ENCODE data around the gene KIRREL3. TPM values are rescaled to one million over a fixed set of nuclear protein-coding genes. Genes with fewer than 3 reads are reported as not detected.

KIRREL3 gene
- total RNA-seq, 1 donor from 2014 or later: under 0.01 TPM

DNA sequence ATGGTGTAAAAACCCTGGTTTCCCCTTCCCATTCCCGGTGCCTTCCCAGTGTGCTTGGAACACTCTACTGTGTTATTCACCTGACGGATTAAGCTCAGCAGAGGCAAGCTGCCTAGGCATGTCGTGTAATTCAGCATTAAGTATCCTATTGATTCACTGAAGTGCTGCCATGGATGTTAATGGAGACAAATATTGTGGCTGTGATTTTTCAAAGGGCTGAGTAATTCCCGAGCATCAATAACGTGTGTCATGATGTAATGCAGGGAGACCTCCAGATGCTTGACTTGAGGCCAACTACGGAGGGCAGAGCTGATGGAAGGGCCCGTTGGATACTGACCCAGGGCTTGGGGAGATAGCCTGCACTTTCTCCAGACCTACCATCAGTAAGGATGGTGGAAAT is 376.1 kb downstream of the KIRREL3 start:
- H3K36me3 ChIP-seq (ENCODE audit: control insufficient read depth in 3 of 3, insufficient read depth in 3 of 3, low read length in 3 of 3): no peaks in the 10 kb centered on the region
- H3K9ac ChIP-seq (ENCODE audit: low read depth in 1 of 3, low read length in 3 of 3): no peak overlapping the region
- H3K27ac ChIP-seq (ENCODE audit: low read depth, low read length): no peak overlapping the region
- H3K9me3 ChIP-seq (ENCODE audit: control insufficient read depth in 3 of 3, low read length in 3 of 3): no peaks in the 10 kb centered on the region
- H3K27me3 ChIP-seq (ENCODE audit: control insufficient read depth in 3 of 3, insufficient read depth in 3 of 3, low read length in 3 of 3): peaks cover 0 to 2% (median 0%) of the 10 kb centered on the region in 3 donors
- no peaks in the 10 kb centered on the region for H3K4me1 ChIP-seq (ENCODE audit: control insufficient read depth in 3 of 3, insufficient read depth in 3 of 3, low read length in 3 of 3)
- H3K4me3 ChIP-seq (ENCODE audit: low read length in 3 of 3): no peak overlapping the region

DNA sequence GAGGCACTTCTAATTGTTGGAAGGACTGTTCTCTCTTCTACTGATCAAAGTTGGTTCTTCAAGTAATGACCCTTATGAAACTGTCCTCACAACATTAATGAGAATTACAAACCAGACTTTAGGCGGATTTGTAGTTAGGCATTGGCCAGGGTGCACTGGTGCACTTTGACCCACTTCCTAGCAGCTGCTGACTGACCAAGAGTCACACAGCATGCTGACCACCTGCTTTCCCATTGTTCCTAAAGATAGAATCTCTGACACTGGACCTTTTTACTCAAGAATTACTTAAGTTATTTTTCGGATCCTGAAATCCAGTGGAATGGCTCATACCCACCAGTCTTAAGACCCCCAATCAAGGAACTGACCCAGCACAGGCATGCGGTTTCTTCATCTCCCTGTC is 381.1 kb downstream of the KIRREL3 start:
- Histone ChIP-seq H3K4me1 (ENCODE audit: control insufficient read depth in 3 of 3, insufficient read depth in 3 of 3, low read length in 3 of 3) (no peaks in the 10 kb centered on the region), H3K9me3 (ENCODE audit: control insufficient read depth in 3 of 3, low read length in 3 of 3) (no peaks in the 10 kb centered on the region), H3K36me3 (ENCODE audit: control insufficient read depth in 3 of 3, insufficient read depth in 3 of 3, low read length in 3 of 3) (no peaks in the 10 kb centered on the region), H3K27ac (ENCODE audit: low read depth, low read length) (no peak overlapping the region), H3K9ac (ENCODE audit: low read depth in 1 of 3, low read length in 3 of 3) (no peak overlapping the region), H3K27me3 (ENCODE audit: control insufficient read depth in 3 of 3, insufficient read depth in 3 of 3, low read length in 3 of 3) (peaks cover 0 to 3% (median 0%) of the 10 kb centered on the region in 3 donors), H3K4me3 (ENCODE audit: low read length in 3 of 3) (no peak overlapping the region)

DNA sequence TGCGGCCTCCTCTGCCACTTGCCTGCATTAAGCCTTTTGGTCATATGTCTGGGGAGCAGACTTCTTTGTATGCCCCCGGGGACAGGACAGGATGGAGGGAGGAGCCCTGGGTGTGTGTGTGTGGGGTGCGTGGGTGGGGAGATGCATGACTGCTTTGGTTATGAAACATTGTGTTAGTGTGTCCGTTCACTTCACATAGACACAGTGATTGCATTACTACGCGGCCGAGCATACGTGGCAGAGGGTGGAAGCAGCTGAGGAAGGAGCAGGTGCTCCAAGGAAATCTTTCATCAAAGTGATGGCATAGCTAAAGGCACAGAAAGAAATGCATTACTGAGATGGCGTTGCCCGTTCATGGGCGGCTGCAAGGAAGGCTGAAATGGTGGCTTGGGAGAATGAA is 384.7 kb downstream of the KIRREL3 start:
- Histone ChIP-seq H3K4me1 (ENCODE audit: control insufficient read depth in 3 of 3, insufficient read depth in 3 of 3, low read length in 3 of 3) (no peaks in the 10 kb centered on the region), H3K9ac (ENCODE audit: low read depth in 1 of 3, low read length in 3 of 3) (no peak overlapping the region), H3K36me3 (ENCODE audit: control insufficient read depth in 3 of 3, insufficient read depth in 3 of 3, low read length in 3 of 3) (no peaks in the 10 kb centered on the region), H3K4me3 (ENCODE audit: low read length in 3 of 3) (no peak overlapping the region), H3K27me3 (ENCODE audit: control insufficient read depth in 3 of 3, insufficient read depth in 3 of 3, low read length in 3 of 3) (peaks cover 2 to 6% (median 3%) of the 10 kb centered on the region in 3 donors), H3K27ac (ENCODE audit: low read depth, low read length) (no peak overlapping the region), H3K9me3 (ENCODE audit: control insufficient read depth in 3 of 3, low read length in 3 of 3) (no peaks in the 10 kb centered on the region)

DNA sequence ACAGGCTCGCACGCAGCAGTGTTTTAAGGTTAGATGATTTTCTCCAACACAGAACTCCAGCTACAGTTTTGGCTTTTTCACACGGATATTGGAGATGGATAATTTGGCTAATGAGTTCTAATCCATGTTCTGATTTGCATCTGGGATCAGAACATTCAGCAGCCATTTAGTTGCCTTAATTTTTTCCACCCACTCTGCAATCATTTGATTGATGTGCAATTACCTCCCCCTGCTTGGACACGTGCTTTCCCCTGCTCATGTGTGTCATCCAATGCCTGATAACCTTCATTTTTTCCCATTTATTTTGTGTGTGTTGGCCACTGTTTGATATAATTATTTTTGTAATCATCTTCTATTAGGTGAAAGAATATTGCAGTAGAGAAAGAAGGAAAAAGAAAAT is 387.3 kb downstream of the KIRREL3 start:
- Histone ChIP-seq H3K27me3 (ENCODE audit: control insufficient read depth in 3 of 3, insufficient read depth in 3 of 3, low read length in 3 of 3) (peaks cover 2 to 11% (median 3%) of the 10 kb centered on the region in 3 donors), H3K4me3 (ENCODE audit: low read length in 3 of 3) (no peak overlapping the region), H3K9ac (ENCODE audit: low read depth in 1 of 3, low read length in 3 of 3) (no peak overlapping the region), H3K36me3 (ENCODE audit: control insufficient read depth in 3 of 3, insufficient read depth in 3 of 3, low read length in 3 of 3) (no peaks in the 10 kb centered on the region), H3K27ac (ENCODE audit: low read depth, low read length) (no peak overlapping the region), H3K4me1 (ENCODE audit: control insufficient read depth in 3 of 3, insufficient read depth in 3 of 3, low read length in 3 of 3) (no peaks in the 10 kb centered on the region), H3K9me3 (ENCODE audit: control insufficient read depth in 3 of 3, low read length in 3 of 3) (no peaks in the 10 kb centered on the region)

DNA sequence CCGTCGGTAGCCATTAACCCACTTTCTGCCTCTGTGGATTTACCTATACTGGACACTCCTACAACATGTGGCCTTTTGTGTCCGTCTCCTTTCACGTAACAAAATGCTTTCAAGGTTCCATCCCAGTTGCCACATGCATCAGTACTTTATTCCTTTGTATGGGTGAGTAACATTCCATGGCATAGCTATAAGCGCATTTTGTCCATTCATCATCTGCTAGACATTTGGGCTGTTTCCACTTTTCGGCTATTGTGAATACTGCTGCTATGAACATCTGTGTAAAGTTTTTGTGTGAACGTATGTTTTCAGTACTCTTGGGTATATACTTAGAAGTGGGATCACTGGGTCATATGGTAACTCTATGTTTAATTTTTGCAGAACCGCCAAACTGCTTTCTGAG is 387.9 kb downstream of the KIRREL3 start:
- H3K4me3 ChIP-seq (ENCODE audit: low read length in 3 of 3): no peak overlapping the region
- no peaks in the 10 kb centered on the region for H3K4me1 ChIP-seq (ENCODE audit: control insufficient read depth in 3 of 3, insufficient read depth in 3 of 3, low read length in 3 of 3)
- no peak overlapping the region for H3K27ac ChIP-seq (ENCODE audit: low read depth, low read length)
- no peak overlapping the region for H3K9ac ChIP-seq (ENCODE audit: low read depth in 1 of 3, low read length in 3 of 3)
- peaks cover 2 to 11% (median 3%) of the 10 kb centered on the region in 3 donors for H3K27me3 ChIP-seq (ENCODE audit: control insufficient read depth in 3 of 3, insufficient read depth in 3 of 3, low read length in 3 of 3)
- H3K36me3 ChIP-seq (ENCODE audit: control insufficient read depth in 3 of 3, insufficient read depth in 3 of 3, low read length in 3 of 3): no peaks in the 10 kb centered on the region
- no peaks in the 10 kb centered on the region for H3K9me3 ChIP-seq (ENCODE audit: control insufficient read depth in 3 of 3, low read length in 3 of 3)

DNA sequence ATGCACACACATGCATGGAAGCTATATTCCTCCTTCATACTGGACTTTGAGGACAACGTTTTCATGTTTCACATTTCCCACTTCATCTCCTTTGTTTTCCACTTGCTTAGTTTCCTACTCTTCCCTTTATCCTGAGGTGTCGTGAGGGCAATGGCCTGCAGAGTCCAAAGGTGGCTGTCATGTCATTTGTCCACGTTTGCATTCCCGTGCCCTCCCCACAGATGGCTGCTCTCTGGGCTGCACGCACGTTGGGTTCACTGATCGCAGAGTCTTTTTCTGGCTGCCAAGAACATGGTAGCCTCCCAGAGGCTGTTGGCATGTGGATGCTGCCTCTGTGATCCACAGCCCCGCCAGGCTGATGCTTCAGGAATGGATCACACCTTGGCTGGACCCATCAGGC is 389.1 kb downstream of the KIRREL3 start:
- Histone ChIP-seq H3K27me3 (ENCODE audit: control insufficient read depth in 3 of 3, insufficient read depth in 3 of 3, low read length in 3 of 3) (peaks cover 2 to 11% (median 11%) of the 10 kb centered on the region in 3 donors), H3K9me3 (ENCODE audit: control insufficient read depth in 3 of 3, low read length in 3 of 3) (no peaks in the 10 kb centered on the region)

DNA sequence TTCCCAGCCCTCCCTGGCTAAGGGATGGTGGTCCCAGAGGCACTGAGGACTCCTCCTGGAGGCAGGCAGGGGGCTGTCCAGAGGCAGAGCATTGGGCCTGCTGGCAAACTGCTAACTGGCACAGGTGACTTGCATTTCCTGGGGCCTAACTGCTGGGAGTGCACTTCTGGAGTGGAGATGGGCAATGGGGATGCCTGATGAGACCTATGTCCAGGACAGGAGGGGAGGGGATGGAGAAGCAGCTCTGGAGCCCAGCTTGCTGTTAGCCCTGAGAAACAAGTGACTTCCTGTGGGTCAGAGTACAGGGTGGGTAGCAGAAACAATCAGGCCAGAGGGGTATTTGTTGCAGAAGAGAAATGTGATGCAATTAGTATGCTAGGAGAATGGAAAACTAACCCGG is 391.9 kb downstream of the KIRREL3 start:
- Histone ChIP-seq H3K9me3 (ENCODE audit: control insufficient read depth in 3 of 3, low read length in 3 of 3) (no peaks in the 10 kb centered on the region), H3K36me3 (ENCODE audit: control insufficient read depth in 3 of 3, insufficient read depth in 3 of 3, low read length in 3 of 3) (no peaks in the 10 kb centered on the region), H3K4me3 (ENCODE audit: low read length in 3 of 3) (no peak overlapping the region), H3K27ac (ENCODE audit: low read depth, low read length) (no peak overlapping the region), H3K4me1 (ENCODE audit: control insufficient read depth in 3 of 3, insufficient read depth in 3 of 3, low read length in 3 of 3) (peaks cover 0 to 6% (median 0%) of the 10 kb centered on the region in 3 donors), H3K27me3 (ENCODE audit: control insufficient read depth in 3 of 3, insufficient read depth in 3 of 3, low read length in 3 of 3) (peaks cover 12 to 19% (median 19%) of the 10 kb centered on the region in 3 donors), H3K9ac (ENCODE audit: low read depth in 1 of 3, low read length in 3 of 3) (no peak overlapping the region)

More for the DNA sequence above, 389.1 kb downstream of the KIRREL3 start:
- Histone ChIP-seq H3K4me3 (ENCODE audit: low read length in 3 of 3) (no peak overlapping the region), H3K27ac (ENCODE audit: low read depth, low read length) (no peak overlapping the region), H3K9ac (ENCODE audit: low read depth in 1 of 3, low read length in 3 of 3) (no peak overlapping the region), H3K4me1 (ENCODE audit: control insufficient read depth in 3 of 3, insufficient read depth in 3 of 3, low read length in 3 of 3) (peaks cover 0 to 6% (median 0%) of the 10 kb centered on the region in 3 donors), H3K36me3 (ENCODE audit: control insufficient read depth in 3 of 3, insufficient read depth in 3 of 3, low read length in 3 of 3) (no peaks in the 10 kb centered on the region)

DNA sequence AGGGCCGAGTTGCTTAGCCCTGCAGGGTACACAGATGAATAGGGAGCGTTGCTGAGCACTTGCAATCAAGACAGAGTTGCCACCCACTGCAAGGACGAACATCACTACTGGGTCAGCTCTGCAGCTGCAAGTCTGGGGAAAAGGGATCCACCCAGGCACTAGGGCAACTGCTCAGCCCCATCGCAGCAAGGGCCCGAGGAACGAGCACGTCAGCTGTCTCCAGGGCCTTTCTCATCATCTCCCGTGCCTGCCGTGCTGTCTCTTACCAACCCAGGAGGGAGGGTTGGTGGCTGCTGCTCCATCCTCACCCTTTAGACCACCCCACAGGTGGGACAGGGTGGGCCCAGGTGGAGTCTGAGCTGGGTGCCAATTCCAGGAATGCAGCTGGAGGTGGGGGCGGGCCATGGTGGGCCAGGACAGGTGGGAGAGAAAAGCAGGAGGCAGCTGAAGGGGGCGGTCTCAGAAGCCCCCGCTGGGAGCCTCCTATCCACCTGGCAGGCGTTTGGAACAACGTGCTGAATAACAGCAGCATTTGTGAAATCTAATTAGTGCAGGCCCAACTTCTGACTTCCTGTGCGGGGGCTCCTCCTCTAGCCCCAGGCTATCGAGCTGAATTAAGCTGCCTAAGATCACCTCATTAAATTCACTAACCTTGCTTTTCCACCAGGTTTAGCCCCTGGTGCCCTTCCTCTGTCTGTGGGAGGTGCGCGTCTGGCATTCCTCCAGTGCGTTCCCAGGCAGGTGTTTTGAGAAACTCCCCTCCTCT is 392.6 kb downstream of the KIRREL3 start:
- H3K9me3 ChIP-seq (ENCODE audit: control insufficient read depth in 3 of 3, low read length in 3 of 3): no peaks in the 10 kb centered on the region
- peaks cover 12 to 21% (median 19%) of the 10 kb centered on the region in 3 donors for H3K27me3 ChIP-seq (ENCODE audit: control insufficient read depth in 3 of 3, insufficient read depth in 3 of 3, low read length in 3 of 3)
- H3K27ac ChIP-seq (ENCODE audit: low read depth, low read length): no peak overlapping the region
- no peak overlapping the region for H3K4me3 ChIP-seq (ENCODE audit: low read length in 3 of 3)
- H3K9ac ChIP-seq (ENCODE audit: low read depth in 1 of 3, low read length in 3 of 3): no peak overlapping the region
- peaks cover 0 to 6% (median 0%) of the 10 kb centered on the region in 3 donors for H3K4me1 ChIP-seq (ENCODE audit: control insufficient read depth in 3 of 3, insufficient read depth in 3 of 3, low read length in 3 of 3)
- H3K36me3 ChIP-seq (ENCODE audit: control insufficient read depth in 3 of 3, insufficient read depth in 3 of 3, low read length in 3 of 3): no peaks in the 10 kb centered on the region

DNA sequence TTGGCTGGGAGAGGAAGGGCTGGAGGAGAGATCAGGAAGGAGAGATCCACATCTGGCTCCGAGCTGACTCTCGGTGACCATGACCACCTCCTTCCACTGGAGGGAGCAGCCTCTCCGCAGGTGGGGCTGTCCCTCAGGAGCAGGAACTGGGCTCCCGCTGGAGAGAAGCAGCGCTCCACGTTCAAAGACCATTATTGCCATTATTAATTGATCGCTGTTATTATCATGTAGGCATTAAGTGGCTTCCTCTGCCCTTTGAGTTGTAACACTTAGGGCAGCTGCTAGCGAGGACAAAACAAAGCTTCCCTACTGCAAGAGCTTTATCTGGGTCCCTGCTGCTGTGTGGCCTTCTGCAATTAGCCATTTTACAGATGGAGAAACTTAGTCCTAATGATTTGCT is 393.2 kb downstream of the KIRREL3 start:
- H3K4me3 ChIP-seq (ENCODE audit: low read length in 3 of 3): no peak overlapping the region
- H3K27me3 ChIP-seq (ENCODE audit: control insufficient read depth in 3 of 3, insufficient read depth in 3 of 3, low read length in 3 of 3): peaks cover 12 to 23% (median 19%) of the 10 kb centered on the region in 3 donors
- no peak overlapping the region for H3K27ac ChIP-seq (ENCODE audit: low read depth, low read length)
- H3K9ac ChIP-seq (ENCODE audit: low read depth in 1 of 3, low read length in 3 of 3): no peak overlapping the region
- H3K36me3 ChIP-seq (ENCODE audit: control insufficient read depth in 3 of 3, insufficient read depth in 3 of 3, low read length in 3 of 3): no peaks in the 10 kb centered on the region
- no peaks in the 10 kb centered on the region for H3K9me3 ChIP-seq (ENCODE audit: control insufficient read depth in 3 of 3, low read length in 3 of 3)
- H3K4me1 ChIP-seq (ENCODE audit: control insufficient read depth in 3 of 3, insufficient read depth in 3 of 3, low read length in 3 of 3): peaks cover 0 to 6% (median 0%) of the 10 kb centered on the region in 3 donors

DNA sequence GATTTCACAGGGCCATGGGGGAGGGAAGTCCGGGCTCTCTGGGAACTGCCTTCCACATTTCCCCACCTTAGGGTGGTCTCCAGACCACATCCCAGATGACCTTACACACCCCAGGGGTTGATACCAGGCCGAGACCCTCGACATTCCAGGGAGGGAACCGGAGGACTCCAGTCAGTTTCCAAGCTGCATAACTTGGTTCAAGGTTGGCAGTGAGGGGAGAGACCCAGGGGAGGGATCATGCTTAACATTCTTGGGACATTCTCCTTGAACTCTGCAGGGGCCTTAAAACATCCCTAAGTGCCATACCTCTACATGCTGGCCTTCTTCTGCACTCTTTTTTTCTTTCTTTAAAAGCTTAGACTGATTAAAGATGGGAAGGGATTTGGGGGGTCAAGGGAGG is 394.1 kb downstream of the KIRREL3 start:
- no peak overlapping the region for H3K4me3 ChIP-seq (ENCODE audit: low read length in 3 of 3)
- H3K9ac ChIP-seq (ENCODE audit: low read depth in 1 of 3, low read length in 3 of 3): no peak overlapping the region
- H3K36me3 ChIP-seq (ENCODE audit: control insufficient read depth in 3 of 3, insufficient read depth in 3 of 3, low read length in 3 of 3): no peaks in the 10 kb centered on the region
- H3K9me3 ChIP-seq (ENCODE audit: control insufficient read depth in 3 of 3, low read length in 3 of 3): no peaks in the 10 kb centered on the region
- H3K27ac ChIP-seq (ENCODE audit: low read depth, low read length): no peak overlapping the region
- peaks cover 12 to 25% (median 18%) of the 10 kb centered on the region in 3 donors for H3K27me3 ChIP-seq (ENCODE audit: control insufficient read depth in 3 of 3, insufficient read depth in 3 of 3, low read length in 3 of 3)
- H3K4me1 ChIP-seq (ENCODE audit: control insufficient read depth in 3 of 3, insufficient read depth in 3 of 3, low read length in 3 of 3): peaks cover 0 to 6% (median 0%) of the 10 kb centered on the region in 3 donors
